Endodermal cell (in vitro differentiated cells): ENCODE data around the gene MCMBP. TPM values are rescaled to one million over a fixed set of nuclear protein-coding genes. Genes with fewer than 3 reads are reported as not detected.

Experiments used
- DNase-seq: peaks from one replicate; pipeline ENCODE4 v3.0.0-alpha.2; 2017
- H3K27ac ChIP-seq: 2 replicates; pipeline ENCODE4 v1.5.1; 2013; ENCODE audit warnings: mild to moderate bottlenecking, low read depth, low read length, moderate library complexity
- H3K27me3 ChIP-seq: 2 replicates; pipeline ENCODE4 v1.6.1; 2013; ENCODE audit warnings: mild to moderate bottlenecking, low read length, moderate library complexity; ENCODE audit not compliant: insufficient read depth, control insufficient read depth, poor library complexity, severe bottlenecking
- H3K36me3 ChIP-seq: 2 replicates; pipeline ENCODE4 v1.7.0; 2013; ENCODE audit warnings: mild to moderate bottlenecking, low read length, moderate library complexity; ENCODE audit not compliant: control insufficient read depth, insufficient read depth
- H3K4me1 ChIP-seq: one replicate; pipeline ENCODE4 v1.7.0; 2013; ENCODE audit warnings: low read length; ENCODE audit not compliant: control insufficient read depth, insufficient read depth
- H3K4me3 ChIP-seq: 2 replicates; pipeline ENCODE4 v1.5.1; 2013; ENCODE audit warnings: mild to moderate bottlenecking, low read length, moderate library complexity
- H3K9ac ChIP-seq: 2 replicates; pipeline ENCODE4 v1.6.1; 2013; ENCODE audit warnings: mild to moderate bottlenecking, low read length, moderate library complexity; ENCODE audit not compliant: poor library complexity, severe bottlenecking; ENCODE audit errors: extremely low read depth
- H3K9me3 ChIP-seq: 2 replicates; pipeline ENCODE4 v1.6.1; 2013; ENCODE audit warnings: mild to moderate bottlenecking, low read length, moderate library complexity; ENCODE audit not compliant: control insufficient read depth
- H3K27ac Mint-ChIP-seq: 2 replicates; pipeline ENCODE4 v1.8.0; 2020; ENCODE audit warnings: mixed read lengths
- H3K27me3 Mint-ChIP-seq: 2 replicates; pipeline ENCODE4 v1.8.0; 2021; ENCODE audit warnings: mild to moderate bottlenecking, mixed read lengths; ENCODE audit not compliant: insufficient read depth
- H3K36me3 Mint-ChIP-seq: 2 replicates; pipeline ENCODE4 v1.8.0; 2020; ENCODE audit warnings: low read depth, mixed read lengths
- H3K4me1 Mint-ChIP-seq: 2 replicates; pipeline ENCODE4 v1.8.0; 2020; ENCODE audit warnings: mixed read lengths
- H3K4me3 Mint-ChIP-seq: 2 replicates; pipeline ENCODE4 v1.8.0; 2020; ENCODE audit warnings: mild to moderate bottlenecking, moderate library complexity, mixed read lengths
- H3K9me3 Mint-ChIP-seq: 2 replicates; pipeline ENCODE4 v1.8.0; 2020; ENCODE audit warnings: mild to moderate bottlenecking, mixed read lengths
- WGBS, 2 experiments: methylation state at CpG; one replicate each; pipeline versions ENCODE4 v1.1.5 to v1.1.7; 2013; ENCODE audit warnings: missing lambda C conversion rate in 2 of 2, mixed read lengths in 1 of 2; ENCODE audit not compliant: insufficient coverage in 1 of 2, insufficient read length in 1 of 2; 5-methylcytosine and 5-hydroxymethylcytosine counted together
- total RNA-seq, 2 donors: library from RNA; stranded (reverse); fragmentation: NEBNext Ultra II Directional in 1 of 2; extraction: Animal tissue kit (Norgen Biotek cat#: 25700) in 1 of 2; gene quantifications; 2 replicates in 1 of 2; 3 replicates in 1 of 2; pipeline ENCODE4 v1.2.1, GENCODE V29; 2021
- TF ChIP-seq, protein P1 (sequence below): fragments of 200-600 bp; sonication (generic); conservative IDR thresholded peaks from 2 replicates; pipeline ENCODE4 v1.5.0; 2021; ENCODE audit warnings: antibody characterized with exemption, mild to moderate bottlenecking

Gene MCMBP
- total RNA-seq, 2 donors from 2014 or later = 96.6 to 98.9 TPM

- Histone ChIP-seq H3K4me1 (peaks cover 11% of the 10 kb centered on the region), H3K9me3 (peaks cover 5% of the 10 kb centered on the region), H3K9ac (no peak overlapping the region), H3K36me3 (peaks cover 5% of the 10 kb centered on the region), H3K27me3 (no peaks in the 10 kb centered on the region), H3K27ac (no peak overlapping the region), H3K4me3 (no peak overlapping the region)
- Mint-ChIP-seq H3K4me1 (peaks cover 31% of the 10 kb centered on the region), H3K4me3 (no peak overlapping the region), H3K36me3 (peaks cover 3% of the 10 kb centered on the region), H3K27me3 (peaks cover 4% of the 10 kb centered on the region), H3K9me3 (no peaks in the 10 kb centered on the region), H3K27ac (no peak overlapping the region)
- TF ChIP-seq, protein P1, sequence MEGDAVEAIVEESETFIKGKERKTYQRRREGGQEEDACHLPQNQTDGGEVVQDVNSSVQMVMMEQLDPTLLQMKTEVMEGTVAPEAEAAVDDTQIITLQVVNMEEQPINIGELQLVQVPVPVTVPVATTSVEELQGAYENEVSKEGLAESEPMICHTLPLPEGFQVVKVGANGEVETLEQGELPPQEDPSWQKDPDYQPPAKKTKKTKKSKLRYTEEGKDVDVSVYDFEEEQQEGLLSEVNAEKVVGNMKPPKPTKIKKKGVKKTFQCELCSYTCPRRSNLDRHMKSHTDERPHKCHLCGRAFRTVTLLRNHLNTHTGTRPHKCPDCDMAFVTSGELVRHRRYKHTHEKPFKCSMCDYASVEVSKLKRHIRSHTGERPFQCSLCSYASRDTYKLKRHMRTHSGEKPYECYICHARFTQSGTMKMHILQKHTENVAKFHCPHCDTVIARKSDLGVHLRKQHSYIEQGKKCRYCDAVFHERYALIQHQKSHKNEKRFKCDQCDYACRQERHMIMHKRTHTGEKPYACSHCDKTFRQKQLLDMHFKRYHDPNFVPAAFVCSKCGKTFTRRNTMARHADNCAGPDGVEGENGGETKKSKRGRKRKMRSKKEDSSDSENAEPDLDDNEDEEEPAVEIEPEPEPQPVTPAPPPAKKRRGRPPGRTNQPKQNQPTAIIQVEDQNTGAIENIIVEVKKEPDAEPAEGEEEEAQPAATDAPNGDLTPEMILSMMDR = no peak
- no peak for DNase-seq
- 95 to 100% methylated on average over 4 of the region's 4 CpGs for WGBS, 2 experiments
Measured at GRCh38 chr10:119782981-119783664, 89.5 kb downstream of the MCMBP start.

DNA sequence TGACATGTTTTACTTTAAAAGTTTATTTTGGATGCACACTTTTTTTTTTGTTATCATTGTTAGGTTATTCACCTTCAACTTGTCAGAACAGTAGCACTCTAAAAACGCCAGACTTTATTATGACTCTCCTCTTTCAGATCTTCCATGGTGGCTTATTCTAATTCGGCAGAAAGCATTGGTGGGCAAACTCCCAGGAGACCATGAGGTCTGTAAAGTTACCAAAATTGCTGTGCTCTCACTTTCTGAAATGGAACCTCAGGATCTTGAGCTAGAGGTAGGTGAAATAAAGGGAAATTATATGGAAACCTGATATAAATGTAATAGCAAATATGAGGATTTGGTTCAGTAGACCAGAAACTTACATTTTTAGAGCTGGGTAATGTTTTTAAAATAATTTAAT, 91.1 kb downstream of the MCMBP start:
- DNase-seq = no peak
- TF ChIP-seq, protein P1 = no peak
- H3K9me3 Mint-ChIP-seq = no peaks in the 10 kb centered on the region
- peaks cover 5% of the 10 kb centered on the region for H3K9me3 ChIP-seq
- WGBS, 2 experiments = 92 to 100% methylated on average over 2 of the region's 2 CpGs
- H3K27me3 ChIP-seq = no peaks in the 10 kb centered on the region
- no peak overlapping the region for H3K27ac Mint-ChIP-seq
- H3K9ac ChIP-seq = no peak overlapping the region
- H3K4me3 ChIP-seq = no peak overlapping the region
- peaks cover 5% of the 10 kb centered on the region for H3K36me3 ChIP-seq
- H3K4me1 Mint-ChIP-seq = peaks cover 20% of the 10 kb centered on the region
- peaks cover 3% of the 10 kb centered on the region for H3K36me3 Mint-ChIP-seq
- no peak overlapping the region for H3K4me3 Mint-ChIP-seq
- peaks cover 4% of the 10 kb centered on the region for H3K27me3 Mint-ChIP-seq
- H3K4me1 ChIP-seq = peaks cover under 1% of the 10 kb centered on the region
- H3K27ac ChIP-seq = no peak overlapping the region

DNA sequence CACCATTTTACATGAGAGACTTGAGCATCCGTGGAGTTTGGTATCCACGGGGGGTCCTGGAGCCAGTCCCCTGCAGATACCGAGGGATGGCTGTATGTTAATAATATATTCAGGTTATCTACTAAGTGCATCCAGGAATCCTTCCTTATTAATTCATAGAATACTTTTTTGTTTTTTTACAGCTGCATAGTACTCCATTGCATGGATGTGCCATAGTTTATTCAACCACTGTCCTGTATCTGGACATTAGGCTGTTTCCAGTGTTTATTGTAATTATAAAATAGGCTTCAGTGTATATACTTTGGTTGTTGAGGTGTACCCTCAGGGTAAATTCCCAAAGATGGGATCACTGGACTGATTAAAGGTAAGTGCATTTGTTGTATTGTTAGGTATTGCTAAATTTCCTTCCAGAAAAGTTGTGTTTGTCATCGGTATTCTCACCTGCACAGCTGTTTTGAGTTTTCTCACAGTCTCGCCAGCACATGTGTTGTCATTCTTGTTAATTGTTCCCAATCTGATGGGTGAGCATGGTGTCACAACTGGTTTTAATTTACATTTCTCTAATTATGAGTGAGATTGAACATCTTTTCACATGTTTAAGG, 91.7 kb downstream of the MCMBP start:
- H3K27ac ChIP-seq = no peak overlapping the region
- Mint-ChIP-seq H3K4me3 (no peak overlapping the region), H3K27me3 (peaks cover 4% of the 10 kb centered on the region), H3K27ac (no peak overlapping the region), H3K9me3 (no peaks in the 10 kb centered on the region), H3K36me3 (peaks cover 3% of the 10 kb centered on the region), H3K4me1 (peaks cover 16% of the 10 kb centered on the region)
- peaks cover 5% of the 10 kb centered on the region for H3K36me3 ChIP-seq
- no peaks in the 10 kb centered on the region for H3K27me3 ChIP-seq
- 89 to 100% methylated on average over 1 to 2 of the region's 5 CpGs for WGBS, 2 experiments
- H3K9ac ChIP-seq = no peak overlapping the region
- peaks cover 5% of the 10 kb centered on the region for H3K9me3 ChIP-seq
- TF ChIP-seq, protein P1 = no peak
- no peaks in the 10 kb centered on the region for H3K4me1 ChIP-seq
- no peak for DNase-seq
- no peak overlapping the region for H3K4me3 ChIP-seq

Other genes with a start within 250 kb of the MCMBP start
- gene BAG3, start 221.5 kb downstream of the MCMBP start, total RNA-seq = 10 to 100 TPM; 13.4 to 19.5 TPM
- gene INPP5F, start 146.8 kb downstream of the MCMBP start, total RNA-seq = 10 to 100 TPM; 74.4 to 75.6 TPM
- gene SEC23IP, start 19.9 kb upstream of the MCMBP start, total RNA-seq = 10 to 100 TPM; 70.5 to 93.6 TPM